GM19238 (cell line): ENCODE data around the gene CD320.
"Not testable (repeated sequence)": the region's sequence is repeated elsewhere in the genome, so short reads cannot be mapped to it uniquely, and the experiment has no call there.

ENCODE experiments used
- DNase-seq: peaks from one replicate; pipeline ENCODE4 v3.0.0; 2011; ENCODE audit warnings: low spot score; ENCODE audit not compliant: insufficient read length

Gene CD320

GRCh38 chr19:8310342-8311055 lies 2.3 kb upstream of the CD320 start:
- DNase-seq = no peak

GRCh38 chr19:8308891-8309291 lies 733 bp upstream of the CD320 start:
- DNase-seq = no peak

GRCh38 chr19:8307400-8307964 lies 676 bp downstream of the CD320 start:
- no peak for DNase-seq

GRCh38 chr19:8306235-8307054 lies 1.7 kb downstream of the CD320 start:
- DNase-seq = no peak

- no peak for DNase-seq
Observed at GRCh38 chr19:8305798-8306197, 2.4 kb downstream of the CD320 start.

- no peak for DNase-seq
Observed at GRCh38 chr19:8304841-8305621, 3.1 kb downstream of the CD320 start.

GRCh38 chr19:8302734-8303133 lies 5.4 kb downstream of the CD320 start:
- DNase-seq = no peak

GRCh38 chr19:8302357-8302691 lies 5.8 kb downstream of the CD320 start:
- no peak for DNase-seq

GRCh38 chr19:8291337-8291736 lies 16.8 kb downstream of the CD320 start:
- not testable (repeated sequence) for DNase-seq

- DNase-seq = not testable (repeated sequence)
Observed at GRCh38 chr19:8276508-8276907, 31.6 kb downstream of the CD320 start.

GRCh38 chr19:8269724-8270123 lies 38.4 kb downstream of the CD320 start:
- no peak for DNase-seq

GRCh38 chr19:8265872-8266271 lies 42.3 kb downstream of the CD320 start:
- no peak for DNase-seq

GRCh38 chr19:8264248-8264647 lies 43.9 kb downstream of the CD320 start:
- DNase-seq = not testable (repeated sequence)

- no peak for DNase-seq
Observed at GRCh38 chr19:8262431-8262830, 45.7 kb downstream of the CD320 start.

- DNase-seq = no peak
Observed at GRCh38 chr19:8261881-8262280, 46.3 kb downstream of the CD320 start.

GRCh38 chr19:8261347-8261746 lies 46.8 kb downstream of the CD320 start:
- no peak for DNase-seq

- no peak for DNase-seq
Observed at GRCh38 chr19:8259922-8260247, 48.3 kb downstream of the CD320 start.

- DNase-seq = no peak
Observed at GRCh38 chr19:8259142-8259921, 48.8 kb downstream of the CD320 start.

- DNase-seq = no peak
Observed at GRCh38 chr19:8257052-8257443, 51.1 kb downstream of the CD320 start.

GRCh38 chr19:8256276-8257051 lies 51.7 kb downstream of the CD320 start:
- DNase-seq = no peak
